HepG2 (cell line): ENCODE measurements around the gene GUCY1A2. TPM values are rescaled to one million over a fixed set of nuclear protein-coding genes. Genes with fewer than 3 reads are reported as not detected.

Source experiments
- FOSL1 ChIP-seq: sonication (generic); formaldehyde crosslinking; IDR thresholded peaks from 2 replicates; pipeline ENCODE4 v1.9.0; 2021; ENCODE audit warnings: missing genetic modification reagents, borderline replicate concordance
- FOXO1 ChIP-seq: sonication (generic); formaldehyde crosslinking; IDR thresholded peaks from 2 replicates; pipeline ENCODE4 v1.4.0; 2020; ENCODE audit warnings: missing genetic modification reagents
- GTF3A ChIP-seq: sonication (generic); formaldehyde crosslinking; conservative IDR thresholded peaks from 2 replicates; pipeline ENCODE4 v1.4.0; 2020; ENCODE audit warnings: mild to moderate bottlenecking, missing genetic modification reagents
- KLF16 ChIP-seq, 2 experiments: sonication (generic) in 1 of 2; formaldehyde crosslinking in 1 of 2; IDR thresholded peaks; 2 replicates each; pipeline versions ENCODE4 v1.6.1 to v1.8.0; 2016 to 2023; ENCODE audit warnings: missing genetic modification reagents in 2 of 2, missing compliant biosample characterization in 1 of 2
- MIER2 ChIP-seq: IDR thresholded peaks from 2 replicates; pipeline ENCODE4 v1.6.1; 2016; ENCODE audit warnings: missing biosample characterization, missing genetic modification reagents
- MYNN ChIP-seq: sonication (generic); formaldehyde crosslinking; IDR thresholded peaks from 2 replicates; pipeline ENCODE4 v1.4.0; 2020; ENCODE audit warnings: mild to moderate bottlenecking, low read depth, missing genetic modification reagents
- PTBP1 ChIP-seq: fragments of 200-400 bp; formaldehyde crosslinking; IDR thresholded peaks from 2 replicates; pipeline ENCODE4 v1.6.1; 2018; ENCODE audit warnings: low read length, low read depth; ENCODE audit not compliant: poor library complexity, severe bottlenecking
- SIX4 ChIP-seq: sonication (generic); formaldehyde crosslinking; IDR thresholded peaks from 2 replicates; pipeline ENCODE4 v1.4.0; 2020; ENCODE audit warnings: missing genetic modification reagents
- SOX13 ChIP-seq, 3 experiments: fragments of 450-650 bp in 1 of 3; sonication (generic) in 1 of 3; formaldehyde crosslinking in 1 of 3; IDR thresholded peaks in 2 of 3; conservative IDR thresholded peaks in 1 of 3; 2 replicates each; pipeline versions ENCODE4 v1.5.0 to v1.6.1; 2016 to 2020; ENCODE audit warnings: antibody characterized with exemption in 1 of 3, mild to moderate bottlenecking in 1 of 3, missing compliant biosample characterization in 1 of 3, missing genetic modification reagents in 1 of 3, moderate library complexity in 1 of 3
- YY1 ChIP-seq: IDR thresholded peaks from 2 replicates; pipeline ENCODE4 v1.6.1; 2011; ENCODE audit warnings: low read length, low read depth, moderate library complexity, mild to moderate bottlenecking; ENCODE audit not compliant: insufficient read depth, insufficient replicate concordance
- ZBTB33 ChIP-seq: sonication (generic); formaldehyde crosslinking; IDR thresholded peaks from 2 replicates; pipeline ENCODE4 v1.4.0; 2020; ENCODE audit warnings: missing genetic modification reagents
- ZNF335 ChIP-seq: sonication (generic); formaldehyde crosslinking; IDR thresholded peaks from 2 replicates; pipeline ENCODE4 v1.4.0; 2020; ENCODE audit warnings: missing genetic modification reagents
- ZNF746 ChIP-seq: sonication (generic); formaldehyde crosslinking; IDR thresholded peaks from 2 replicates; pipeline ENCODE4 v1.8.0; 2022; ENCODE audit warnings: mild to moderate bottlenecking, missing genetic modification reagents
- ZNF841 ChIP-seq: sonication (generic); formaldehyde crosslinking; IDR thresholded peaks from 2 replicates; pipeline ENCODE4 v1.8.1; 2023; ENCODE audit warnings: missing genetic modification reagents, borderline replicate concordance
- ZSCAN21 ChIP-seq: sonication (generic); formaldehyde crosslinking; IDR thresholded peaks from 2 replicates; pipeline ENCODE4 v1.8.0; 2022; ENCODE audit warnings: mild to moderate bottlenecking, missing genetic modification reagents, moderate library complexity, borderline replicate concordance
- ZSCAN9 ChIP-seq: IDR thresholded peaks from 2 replicates; pipeline ENCODE4 v1.6.1; 2016; ENCODE audit warnings: borderline replicate concordance
- ZUFSP ChIP-seq: sonication (generic); formaldehyde crosslinking; IDR thresholded peaks from 2 replicates; pipeline ENCODE4 v1.9.0; 2021; ENCODE audit warnings: missing genetic modification reagents, mild to moderate bottlenecking, borderline replicate concordance
- ZZZ3 ChIP-seq: sonication (generic); formaldehyde crosslinking; IDR thresholded peaks from 2 replicates; pipeline ENCODE4 v1.4.0; 2020; ENCODE audit warnings: missing genetic modification reagents, mild to moderate bottlenecking, borderline replicate concordance
- polyA plus RNA-seq, 8 experiments: library from polyadenylated mRNA; depleted of rRNA in 3 of 8; stranded (reverse) in 7 of 8; unstranded in 1 of 8; fragments of >200 nt; fragmentation: Illumina TruSeq in 4 of 8; extraction: Trizol in 4 of 8; gene quantifications; 2 replicates each; pipeline versions ENCODE4 v1.2.1 to v1.2.3, GENCODE V29; 2011 to 2016; ENCODE audit warnings: low read depth in 4 of 8, missing spikeins in 1 of 8, mixed read lengths in 1 of 8; ENCODE audit not compliant: insufficient read depth in 1 of 8
- total RNA-seq, 5 experiments: library from RNA; depleted of rRNA; stranded (reverse); fragments of >200 nt; fragmentation: Illumina TruSeq; extraction: Trizol; gene quantifications; 2 replicates each; pipeline ENCODE4 v1.2.3, GENCODE V29; 2016; ENCODE audit warnings: low read depth in 1 of 5
- TF ChIP-seq, protein P1 (sequence below): sonication (generic); formaldehyde crosslinking; IDR thresholded peaks from 2 replicates; pipeline ENCODE4 v1.9.0; 2022; ENCODE audit warnings: missing genetic modification reagents, mild to moderate bottlenecking, borderline replicate concordance
- TF ChIP-seq, protein P2 (sequence below): IDR thresholded peaks from 2 replicates; pipeline ENCODE4 v1.4.0; 2020; ENCODE audit warnings: mild to moderate bottlenecking, missing genetic modification reagents

Gene GUCY1A2
- total and polyA plus RNA-seq, 2 of the 13 experiments (the other 11 are each of a cell fraction or from before 2014, with no cell fraction given) = 0.01 to 0.07 TPM

DNA sequence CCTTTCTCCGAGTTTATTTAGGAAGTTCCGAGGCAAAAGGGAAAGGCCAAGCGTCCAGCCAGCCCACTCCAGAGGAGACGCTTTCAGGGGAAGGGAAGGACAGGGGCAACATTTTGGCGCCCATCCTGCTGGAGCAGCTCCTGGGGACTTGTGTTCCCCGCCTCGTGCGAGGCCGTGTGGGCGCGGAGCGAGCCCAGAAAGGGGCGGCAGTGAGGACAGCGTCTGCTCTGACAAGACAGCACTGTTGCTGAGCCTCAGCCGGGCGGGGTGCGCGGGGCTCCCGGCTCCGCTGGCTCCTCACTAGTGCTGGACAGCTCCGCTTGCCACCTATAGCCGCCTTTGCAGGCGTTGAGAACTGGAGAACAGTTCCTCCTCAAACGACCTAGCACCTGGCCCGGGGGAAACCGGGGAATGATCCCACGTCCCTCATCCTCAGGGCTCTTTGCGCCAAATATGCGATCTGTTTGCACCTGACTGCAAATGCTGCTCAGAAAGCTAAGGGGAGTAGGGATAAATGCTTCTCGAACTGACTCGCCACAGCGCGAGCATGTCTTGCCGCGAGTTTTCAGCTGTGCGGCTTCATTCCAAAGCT is 722 bp upstream of the GUCY1A2 start (continued):
- TF ChIP-seq, protein P1, sequence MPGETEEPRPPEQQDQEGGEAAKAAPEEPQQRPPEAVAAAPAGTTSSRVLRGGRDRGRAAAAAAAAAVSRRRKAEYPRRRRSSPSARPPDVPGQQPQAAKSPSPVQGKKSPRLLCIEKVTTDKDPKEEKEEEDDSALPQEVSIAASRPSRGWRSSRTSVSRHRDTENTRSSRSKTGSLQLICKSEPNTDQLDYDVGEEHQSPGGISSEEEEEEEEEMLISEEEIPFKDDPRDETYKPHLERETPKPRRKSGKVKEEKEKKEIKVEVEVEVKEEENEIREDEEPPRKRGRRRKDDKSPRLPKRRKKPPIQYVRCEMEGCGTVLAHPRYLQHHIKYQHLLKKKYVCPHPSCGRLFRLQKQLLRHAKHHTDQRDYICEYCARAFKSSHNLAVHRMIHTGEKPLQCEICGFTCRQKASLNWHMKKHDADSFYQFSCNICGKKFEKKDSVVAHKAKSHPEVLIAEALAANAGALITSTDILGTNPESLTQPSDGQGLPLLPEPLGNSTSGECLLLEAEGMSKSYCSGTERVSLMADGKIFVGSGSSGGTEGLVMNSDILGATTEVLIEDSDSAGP (CRISPR knock-in tag) = peak; percentile 40; the same call in 1 of the 2 replicates
- TF ChIP-seq, protein P2, sequence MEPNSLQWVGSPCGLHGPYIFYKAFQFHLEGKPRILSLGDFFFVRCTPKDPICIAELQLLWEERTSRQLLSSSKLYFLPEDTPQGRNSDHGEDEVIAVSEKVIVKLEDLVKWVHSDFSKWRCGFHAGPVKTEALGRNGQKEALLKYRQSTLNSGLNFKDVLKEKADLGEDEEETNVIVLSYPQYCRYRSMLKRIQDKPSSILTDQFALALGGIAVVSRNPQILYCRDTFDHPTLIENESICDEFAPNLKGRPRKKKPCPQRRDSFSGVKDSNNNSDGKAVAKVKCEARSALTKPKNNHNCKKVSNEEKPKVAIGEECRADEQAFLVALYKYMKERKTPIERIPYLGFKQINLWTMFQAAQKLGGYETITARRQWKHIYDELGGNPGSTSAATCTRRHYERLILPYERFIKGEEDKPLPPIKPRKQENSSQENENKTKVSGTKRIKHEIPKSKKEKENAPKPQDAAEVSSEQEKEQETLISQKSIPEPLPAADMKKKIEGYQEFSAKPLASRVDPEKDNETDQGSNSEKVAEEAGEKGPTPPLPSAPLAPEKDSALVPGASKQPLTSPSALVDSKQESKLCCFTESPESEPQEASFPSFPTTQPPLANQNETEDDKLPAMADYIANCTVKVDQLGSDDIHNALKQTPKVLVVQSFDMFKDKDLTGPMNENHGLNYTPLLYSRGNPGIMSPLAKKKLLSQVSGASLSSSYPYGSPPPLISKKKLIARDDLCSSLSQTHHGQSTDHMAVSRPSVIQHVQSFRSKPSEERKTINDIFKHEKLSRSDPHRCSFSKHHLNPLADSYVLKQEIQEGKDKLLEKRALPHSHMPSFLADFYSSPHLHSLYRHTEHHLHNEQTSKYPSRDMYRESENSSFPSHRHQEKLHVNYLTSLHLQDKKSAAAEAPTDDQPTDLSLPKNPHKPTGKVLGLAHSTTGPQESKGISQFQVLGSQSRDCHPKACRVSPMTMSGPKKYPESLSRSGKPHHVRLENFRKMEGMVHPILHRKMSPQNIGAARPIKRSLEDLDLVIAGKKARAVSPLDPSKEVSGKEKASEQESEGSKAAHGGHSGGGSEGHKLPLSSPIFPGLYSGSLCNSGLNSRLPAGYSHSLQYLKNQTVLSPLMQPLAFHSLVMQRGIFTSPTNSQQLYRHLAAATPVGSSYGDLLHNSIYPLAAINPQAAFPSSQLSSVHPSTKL = no peak
- TF ChIP-seq ZNF841 (CRISPR knock-in tag) (no peak), ZSCAN9 (no peak), YY1 (no peak), MYNN (no peak), GTF3A (CRISPR knock-in tag) (no peak), ZZZ3 (CRISPR knock-in tag) (no peak), ZUFSP (CRISPR knock-in tag) (no peak), ZNF746 (CRISPR knock-in tag) (0 out of 2 replicates have a peak, but pooled peaks have one; percentile 25), KLF16 (CRISPR knock-in tag; IDR thresholded peaks at IDR 0.05) (0 out of 4 replicates have a peak, but pooled peaks of 1 of the 2 experiments have one; percentile 24), MIER2 (CRISPR knock-in tag) (peak; percentile 96), SIX4 (no peak), ZNF335 (no peak), SOX13 (IDR thresholded peaks at IDR 0.05) (no peak), SOX13 (CRISPR knock-in tag; conservative IDR thresholded peaks at IDR 0.05 in 1 of 2, IDR thresholded peaks at IDR 0.05 in 1 of 2) (no peak), PTBP1 (no peak), ZSCAN21 (peak; percentile 48; the same call in 1 of the 2 replicates), ZBTB33 (CRISPR knock-in tag) (peak; percentile 23; the same call in 1 of the 2 replicates), FOXO1 (CRISPR knock-in tag) (no peak), FOSL1 (no peak)
